ENCODE measurements around the gene FHIT.

DNA sequence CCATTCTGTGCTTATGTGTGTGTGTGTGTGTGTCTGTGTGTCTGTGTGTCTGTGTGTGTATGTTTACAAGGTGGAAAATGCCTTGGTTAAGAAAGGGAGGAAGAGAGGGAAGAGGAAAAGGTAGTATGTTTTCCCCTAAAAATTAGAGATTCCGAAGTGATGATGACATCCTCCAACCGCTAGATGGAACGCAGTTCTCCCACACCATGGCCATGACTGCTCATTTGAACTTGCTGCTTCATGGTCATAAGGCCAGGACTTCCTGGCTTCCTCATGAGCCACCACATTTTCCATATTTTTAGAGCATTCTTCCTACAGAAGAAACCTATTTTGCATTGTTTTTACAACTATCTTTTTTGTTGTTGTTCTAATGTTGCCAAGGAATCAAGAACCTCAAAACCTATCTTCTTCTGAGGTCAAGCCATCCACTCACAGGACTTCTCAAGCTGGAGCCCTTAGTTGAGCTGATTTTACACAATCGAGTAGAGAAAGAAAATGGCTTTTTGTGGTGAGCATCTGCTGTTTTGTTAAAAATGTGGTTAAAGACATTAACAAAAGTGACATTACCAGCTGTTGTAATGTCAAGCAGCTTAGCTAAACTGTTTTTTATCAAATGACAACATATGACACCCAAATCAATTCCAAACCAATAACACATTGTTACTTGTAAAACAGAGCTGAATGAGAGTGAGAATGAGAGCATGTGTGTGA is 1091.0 kb downstream of the FHIT start:
- TF ChIP-seq POLR2A (IDR thresholded peaks at IDR 0.05; ENCODE audit: low read length) (no peak), GATA1 (IDR thresholded peaks at IDR 0.05; ENCODE audit: low read depth, low read length) (no peak)

Measured in erythroblast (primary cell).